H9 (cell line): ENCODE results near the gene SMARCE1. TPM values are rescaled to one million over a fixed set of nuclear protein-coding genes. Genes with fewer than 3 reads are reported as not detected.

Experiments
- DNase-seq: peaks from one replicate; pipeline ENCODE4 v3.0.0-alpha.2; 2017
- H2AFZ ChIP-seq: one replicate; pipeline ENCODE4 v1.6.1; 2013; ENCODE audit warnings: mild to moderate bottlenecking, low read length, control low read depth, moderate library complexity
- H2AK5ac ChIP-seq: 2 replicates; pipeline ENCODE4 v1.6.1; 2013; ENCODE audit warnings: low read length, control low read depth, mixed read lengths; ENCODE audit not compliant: insufficient read length
- H2BK120ac ChIP-seq: one replicate; pipeline ENCODE4 v1.6.1; 2013; ENCODE audit warnings: low read depth, mild to moderate bottlenecking, low read length, control low read depth, inconsistent platforms; ENCODE audit not compliant: poor library complexity, severe bottlenecking
- H2BK12ac ChIP-seq: 2 replicates; pipeline ENCODE4 v1.6.1; 2013; ENCODE audit warnings: low read length, control low read depth, mixed read lengths, low read depth; ENCODE audit not compliant: insufficient read length
- H2BK15ac ChIP-seq: 2 replicates; pipeline ENCODE4 v1.6.1; 2013; ENCODE audit warnings: low read depth, low read length, control low read depth
- H2BK20ac ChIP-seq: one replicate; pipeline ENCODE4 v1.6.1; 2013; ENCODE audit warnings: low read depth, mild to moderate bottlenecking, low read length, control low read depth, inconsistent platforms; ENCODE audit not compliant: poor library complexity, severe bottlenecking
- H2BK5ac ChIP-seq: 2 replicates; pipeline ENCODE4 v1.6.1; 2013; ENCODE audit warnings: low read length, control low read depth, mixed read lengths; ENCODE audit not compliant: insufficient read length
- H3K14ac ChIP-seq: 2 replicates; pipeline ENCODE4 v1.6.1; 2013; ENCODE audit warnings: low read length, control low read depth; ENCODE audit not compliant: insufficient read depth
- H3K18ac ChIP-seq: 2 replicates; pipeline ENCODE4 v1.6.1; 2013; ENCODE audit warnings: low read depth, mild to moderate bottlenecking, mixed read lengths, low read length, control low read depth; ENCODE audit not compliant: insufficient read length
- H3K23ac ChIP-seq: 2 replicates; pipeline ENCODE4 v1.6.1; 2013; ENCODE audit warnings: low read length, control low read depth, mixed read lengths, low read depth; ENCODE audit not compliant: insufficient read length
- H3K23me2 ChIP-seq: 2 replicates; pipeline ENCODE4 v1.6.1; 2013; ENCODE audit warnings: low read depth, mild to moderate bottlenecking, mixed read lengths, low read length, control low read depth; ENCODE audit not compliant: insufficient read length, poor library complexity, severe bottlenecking
- H3K27ac ChIP-seq: 2 replicates; pipeline ENCODE4 v1.5.1; 2013; ENCODE audit warnings: low read length, control low read depth, mixed read lengths, low read depth; ENCODE audit not compliant: insufficient read length
- H3K27me3 ChIP-seq: 2 replicates; pipeline ENCODE4 v1.6.1; 2013; ENCODE audit warnings: low read length, control low read depth, inconsistent platforms; ENCODE audit not compliant: insufficient read depth
- H3K4ac ChIP-seq: 2 replicates; pipeline ENCODE4 v1.6.1; 2013; ENCODE audit warnings: low read depth, mild to moderate bottlenecking, control low read depth, inconsistent platforms, low read length, moderate library complexity
- H3K4me1 ChIP-seq: 2 replicates; pipeline ENCODE4 v1.6.1; 2013; ENCODE audit warnings: low read length, control low read depth, inconsistent platforms; ENCODE audit not compliant: insufficient read depth
- H3K4me2 ChIP-seq: 2 replicates; pipeline ENCODE4 v1.6.1; 2013; ENCODE audit warnings: low read length, control low read depth, mixed read lengths; ENCODE audit not compliant: insufficient read length, insufficient read depth
- H3K56ac ChIP-seq: 2 replicates; pipeline ENCODE4 v1.6.1; 2013; ENCODE audit warnings: low read depth, mild to moderate bottlenecking, mixed read lengths, low read length, control low read depth; ENCODE audit not compliant: insufficient read length
- H3K79me1 ChIP-seq: 2 replicates; pipeline ENCODE4 v1.6.1; 2013; ENCODE audit warnings: low read depth, mild to moderate bottlenecking, moderate library complexity, low read length, control low read depth, inconsistent platforms; ENCODE audit not compliant: insufficient read depth, poor library complexity, severe bottlenecking
- H3K79me2 ChIP-seq: 2 replicates; pipeline ENCODE4 v1.6.1; 2013; ENCODE audit warnings: low read length, control low read depth, inconsistent platforms; ENCODE audit not compliant: insufficient read depth
- H3K9ac ChIP-seq: 2 replicates; pipeline ENCODE4 v1.6.1; 2013; ENCODE audit warnings: low read length, control low read depth, mixed read lengths; ENCODE audit not compliant: insufficient read length; ENCODE audit errors: extremely low read depth
- H3K9me3 ChIP-seq: one replicate; pipeline ENCODE4 v1.6.1; 2013; ENCODE audit warnings: low read depth, low read length, inconsistent platforms; ENCODE audit not compliant: control insufficient read depth
- H3T11ph ChIP-seq: one replicate; pipeline ENCODE4 v1.6.1; 2013; ENCODE audit warnings: mild to moderate bottlenecking, low read length, control low read depth, inconsistent platforms
- H4K20me1 ChIP-seq: one replicate; pipeline ENCODE4 v1.6.1; 2013; ENCODE audit not compliant: control insufficient read depth, insufficient read length, insufficient read depth
- H4K5ac ChIP-seq: 2 replicates; pipeline ENCODE4 v1.6.1; 2013; ENCODE audit warnings: low read depth, mild to moderate bottlenecking, mixed read lengths, low read length, control low read depth; ENCODE audit not compliant: insufficient read length
- H4K8ac ChIP-seq: replicated peaks from 2 replicates; pipeline ENCODE4 v1.6.1; 2013; ENCODE audit warnings: low read length, control low read depth, mixed read lengths, low read depth; ENCODE audit not compliant: insufficient read length
- H4K91ac ChIP-seq: 2 replicates; pipeline ENCODE4 v1.6.1; 2013; ENCODE audit warnings: low read depth, mild to moderate bottlenecking, moderate library complexity, mixed read lengths, low read length, control low read depth; ENCODE audit not compliant: insufficient read length
- H3K27ac Mint-ChIP-seq, 3 experiments: 2 replicates in 2 of 3; 3 replicates in 1 of 3; pipeline ENCODE4 v1.8.0; 2020 to 2021; ENCODE audit warnings: mixed read lengths in 3 of 3, mild to moderate bottlenecking in 1 of 3, moderate library complexity in 1 of 3
- H3K27me3 Mint-ChIP-seq: 2 replicates; pipeline ENCODE4 v1.8.0; 2021; ENCODE audit warnings: low read depth, mild to moderate bottlenecking, moderate library complexity, mixed read lengths
- H3K36me3 Mint-ChIP-seq, 3 experiments: 2 replicates in 2 of 3; 3 replicates in 1 of 3; pipeline ENCODE4 v1.8.0; 2020 to 2021; ENCODE audit warnings: low read depth in 3 of 3, mixed read lengths in 3 of 3; ENCODE audit not compliant: insufficient read depth in 1 of 3
- H3K4me1 Mint-ChIP-seq, 2 experiments: 2 replicates each; pipeline ENCODE4 v1.8.0; 2020; ENCODE audit warnings: mixed read lengths in 2 of 2
- H3K4me3 Mint-ChIP-seq, 2 experiments: 2 replicates in 1 of 2; 3 replicates in 1 of 2; pipeline ENCODE4 v1.8.0; 2020 to 2021; ENCODE audit warnings: mild to moderate bottlenecking in 2 of 2, mixed read lengths in 2 of 2, moderate library complexity in 1 of 2
- H3K9me3 Mint-ChIP-seq, 2 experiments: 2 replicates in 1 of 2; 3 replicates in 1 of 2; pipeline ENCODE4 v1.8.0; 2020; ENCODE audit warnings: mild to moderate bottlenecking in 2 of 2, mixed read lengths in 2 of 2, moderate library complexity in 1 of 2
- CTCF ChIP-seq: fragments of 200-600 bp; sonication (generic); conservative IDR thresholded peaks from 3 replicates; pipeline ENCODE4 v1.8.0; 2021; ENCODE audit warnings: antibody characterized with exemption, mild to moderate bottlenecking
- WGBS: extraction: QIAGEN DNeasy Blood & Tissue Kit; methylation state at CpG from one replicate; pipeline ENCODE4 v1.1.7; 2013; ENCODE audit warnings: missing lambda C conversion rate, low lambda C conversion rate, mixed read lengths; ENCODE audit not compliant: insufficient read length; ENCODE audit errors: extremely low coverage; 5-methylcytosine and 5-hydroxymethylcytosine counted together
- total RNA-seq: library from RNA; stranded (reverse); gene quantifications from 2 replicates; pipeline ENCODE4 v1.2.1, GENCODE V29; 2021

SMARCE1 gene
- total RNA-seq, 1 experiment from 2014 or later = 122 TPM

- Histone ChIP-seq H4K20me1 (no peaks in the 10 kb centered on the region), H4K91ac (no peak overlapping the region), H3K4ac (no peak overlapping the region), H3K18ac (no peak overlapping the region), H3K14ac (no peak overlapping the region), H3T11ph (no peak overlapping the region), H2BK20ac (no peak overlapping the region), H4K8ac (no peak overlapping the region), H3K9ac (no peak overlapping the region), H2BK15ac (no peak overlapping the region), H3K9me3 (no peaks in the 10 kb centered on the region), H3K79me2 (no peaks in the 10 kb centered on the region), H3K23me2 (no peaks in the 10 kb centered on the region), H2BK5ac (no peak overlapping the region), H3K4me1 (no peaks in the 10 kb centered on the region), H2AFZ (no peak overlapping the region), H3K27me3 (no peaks in the 10 kb centered on the region), H3K79me1 (no peaks in the 10 kb centered on the region), H2BK120ac (no peak overlapping the region), H3K23ac (no peak overlapping the region), H4K5ac (no peak overlapping the region), H2AK5ac (no peak overlapping the region), H3K56ac (no peak overlapping the region), H3K4me2 (no peak overlapping the region), H3K27ac (no peak overlapping the region), H2BK12ac (no peak overlapping the region)
- Mint-ChIP-seq H3K36me3 (no peaks in the 10 kb centered on the region), H3K9me3 (no peaks in the 10 kb centered on the region), H3K4me1 (no peaks in the 10 kb centered on the region), H3K27ac (no peak overlapping the region), H3K27me3 (peaks cover 17% of the 10 kb centered on the region), H3K4me3 (no peak overlapping the region)
- DNase-seq = no peak
- no peak for TF ChIP-seq CTCF
- no CpG with 5 or more reads among the region's 2 CpGs for WGBS
These were observed 31.9 kb upstream of the SMARCE1 start for GRCh38 chr17:40679523-40679907.
